Activated CD8-positive, alpha-beta T cell treated with anti-CD3 and anti-CD28 coated beads for 36 hours (primary cell): ENCODE measurements around the gene GORASP1. TPM values are rescaled to one million over a fixed set of nuclear protein-coding genes. Genes with fewer than 3 reads are reported as not detected.

Experiments used
- ATAC-seq: fragments of 200-7000 bp; cut with Tn5 transposase; one replicate; pipeline ENCODE4 v1.10.0; 2021; ENCODE audit warnings: mild to moderate bottlenecking, moderate library complexity
- CTCF ChIA-PET: fragments of 350-600 bp; sonication (Branson Sonifier 250); formaldehyde crosslinking; loops from one replicate; lab custom pipeline; 2021; ENCODE audit warnings: antibody characterized with exemption; lab: Charles Lee
- POLR2A ChIA-PET: fragments of 350-600 bp; sonication (Branson Sonifier 250); formaldehyde crosslinking; loops from one replicate; lab custom pipeline; 2021; ENCODE audit warnings: antibody characterized with exemption; lab: Charles Lee
- DNase-seq: peaks from one replicate; pipeline ENCODE4 v3.0.0-alpha.2; 2020
- H3K27ac Mint-ChIP-seq: one replicate; pipeline ENCODE4 v1.8.0; 2021; ENCODE audit warnings: mild to moderate bottlenecking, mixed read lengths
- H3K27me3 Mint-ChIP-seq: one replicate; pipeline ENCODE4 v1.8.0; 2021; ENCODE audit warnings: mixed read lengths
- H3K36me3 Mint-ChIP-seq: one replicate; pipeline ENCODE4 v1.8.0; 2021; ENCODE audit warnings: low read depth, mixed read lengths
- H3K4me1 Mint-ChIP-seq: one replicate; pipeline ENCODE4 v1.8.0; 2021; ENCODE audit warnings: low read depth, mixed read lengths
- H3K4me3 Mint-ChIP-seq: one replicate; pipeline ENCODE4 v1.8.0; 2021; ENCODE audit warnings: mild to moderate bottlenecking, moderate library complexity, mixed read lengths
- H3K9me3 Mint-ChIP-seq: one replicate; pipeline ENCODE4 v1.8.0; 2021; ENCODE audit warnings: mixed read lengths
- intact Hi-C: fragments of 100-400 bp; cut with micrococcal nuclease; formaldehyde crosslinking; loops from one replicate; pipeline ENCODE4 v1.10.0; 2022
- total RNA-seq, 2 experiments: library from RNA; stranded (reverse); gene quantifications; one replicate each; pipeline ENCODE4 v1.2.3, GENCODE V29; 2021
- TF ChIP-seq, protein P1 (sequence below): fragments of 200-600 bp; IDR thresholded peaks from one replicate; pipeline ENCODE4 v1.8.0; 2022; ENCODE audit warnings: antibody characterized with exemption, mild to moderate bottlenecking

The GORASP1 gene
- total RNA-seq, 2 experiments from 2014 or later = 16.2 to 18.3 TPM

DNA sequence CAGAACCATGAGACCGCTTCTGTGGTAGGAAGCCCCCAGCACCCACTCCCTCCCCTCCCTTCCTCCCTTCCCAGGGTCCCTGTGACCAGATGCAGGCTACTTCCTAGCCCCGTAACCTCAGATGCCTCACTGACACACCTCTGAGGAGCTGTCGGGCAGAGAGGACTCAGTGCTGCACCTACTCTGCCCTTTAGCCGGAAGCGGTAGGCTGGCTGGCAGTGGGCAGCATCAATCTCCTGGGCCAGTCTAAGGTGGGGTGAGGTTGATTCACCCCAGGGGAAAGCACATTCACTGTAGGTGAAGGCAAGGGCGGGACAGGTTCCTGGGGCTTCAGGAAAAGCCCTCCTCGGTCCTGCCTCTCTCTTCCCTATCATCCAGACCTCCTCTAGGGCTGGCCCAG is 26.9 kb upstream of the GORASP1 start:
- peaks cover 11% of the 10 kb centered on the region for H3K4me1 Mint-ChIP-seq
- intact Hi-C loops = no loop called here
- CTCF ChIA-PET = interaction anchor here (1.3 kb wide), 1 partner anchor 14 kb away, joined by 3 read pairs; no protein-coding TSS in a partner anchor
- POLR2A ChIA-PET = no interaction called here
- no peaks in the 10 kb centered on the region for H3K27me3 Mint-ChIP-seq
- TF ChIP-seq, protein P1, sequence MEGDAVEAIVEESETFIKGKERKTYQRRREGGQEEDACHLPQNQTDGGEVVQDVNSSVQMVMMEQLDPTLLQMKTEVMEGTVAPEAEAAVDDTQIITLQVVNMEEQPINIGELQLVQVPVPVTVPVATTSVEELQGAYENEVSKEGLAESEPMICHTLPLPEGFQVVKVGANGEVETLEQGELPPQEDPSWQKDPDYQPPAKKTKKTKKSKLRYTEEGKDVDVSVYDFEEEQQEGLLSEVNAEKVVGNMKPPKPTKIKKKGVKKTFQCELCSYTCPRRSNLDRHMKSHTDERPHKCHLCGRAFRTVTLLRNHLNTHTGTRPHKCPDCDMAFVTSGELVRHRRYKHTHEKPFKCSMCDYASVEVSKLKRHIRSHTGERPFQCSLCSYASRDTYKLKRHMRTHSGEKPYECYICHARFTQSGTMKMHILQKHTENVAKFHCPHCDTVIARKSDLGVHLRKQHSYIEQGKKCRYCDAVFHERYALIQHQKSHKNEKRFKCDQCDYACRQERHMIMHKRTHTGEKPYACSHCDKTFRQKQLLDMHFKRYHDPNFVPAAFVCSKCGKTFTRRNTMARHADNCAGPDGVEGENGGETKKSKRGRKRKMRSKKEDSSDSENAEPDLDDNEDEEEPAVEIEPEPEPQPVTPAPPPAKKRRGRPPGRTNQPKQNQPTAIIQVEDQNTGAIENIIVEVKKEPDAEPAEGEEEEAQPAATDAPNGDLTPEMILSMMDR = no peak
- H3K27ac Mint-ChIP-seq = no peak overlapping the region
- ATAC-seq (no peak), DNase-seq (no peak)
- H3K36me3 Mint-ChIP-seq = no peaks in the 10 kb centered on the region
- no peak overlapping the region for H3K4me3 Mint-ChIP-seq
- H3K9me3 Mint-ChIP-seq = no peaks in the 10 kb centered on the region

DNA sequence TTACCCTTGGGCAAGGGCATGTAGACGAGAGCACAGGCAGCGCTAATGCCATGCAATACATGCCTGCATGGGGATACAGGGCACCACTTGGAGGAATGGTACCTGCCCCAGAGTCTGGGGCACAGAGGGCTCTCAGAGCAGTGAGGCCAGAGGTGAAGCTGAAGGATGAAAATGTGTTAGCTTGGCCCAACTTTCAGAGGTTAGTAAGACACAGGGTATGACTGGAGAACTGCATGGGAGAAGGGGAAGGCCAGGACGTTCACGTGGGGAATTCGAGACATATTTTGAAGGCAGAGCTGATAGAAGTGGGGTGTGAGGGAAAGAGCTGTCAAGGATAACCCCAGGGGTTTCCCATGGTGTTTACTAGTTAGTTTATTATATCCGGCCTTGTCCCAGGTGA is 26.4 kb upstream of the GORASP1 start:
- ChIA-PET POLR2A (no interaction called here), CTCF (interaction anchor here (1.1 to 1.3 kb wide), 2 partner anchors 14 to 154 kb away, joined by 3 to 5 read pairs; no protein-coding TSS in a partner anchor)
- Mint-ChIP-seq H3K27me3 (no peaks in the 10 kb centered on the region), H3K36me3 (no peaks in the 10 kb centered on the region), H3K27ac (no peak overlapping the region), H3K4me1 (peaks cover 9% of the 10 kb centered on the region), H3K4me3 (no peak overlapping the region), H3K9me3 (no peaks in the 10 kb centered on the region)
- intact Hi-C loops = no loop called here
- ATAC-seq = no peak
- TF ChIP-seq, protein P1 = no peak
- no peak for DNase-seq

DNA sequence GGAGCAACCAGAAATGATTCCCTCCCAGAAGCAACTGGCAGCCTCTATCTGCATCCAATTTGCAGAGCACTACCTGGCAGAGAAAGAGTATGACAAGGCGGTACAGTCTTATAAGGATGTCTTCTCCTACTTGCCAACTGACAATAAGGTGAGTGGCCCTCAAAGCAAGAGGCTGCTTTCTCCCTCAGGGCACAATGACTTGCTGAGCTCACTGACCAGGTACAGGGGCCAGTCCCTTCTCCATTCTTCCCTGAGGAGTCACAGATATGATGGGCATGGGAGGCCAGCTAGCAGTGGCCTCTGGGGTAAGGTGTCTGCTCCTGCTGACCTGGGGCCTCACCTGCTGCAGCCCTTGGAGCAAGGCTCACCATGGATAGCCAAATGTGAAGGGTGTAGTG is 25.7 kb upstream of the GORASP1 start:
- Mint-ChIP-seq H3K9me3 (no peaks in the 10 kb centered on the region), H3K36me3 (no peaks in the 10 kb centered on the region), H3K27ac (no peak overlapping the region), H3K27me3 (no peaks in the 10 kb centered on the region), H3K4me3 (no peak overlapping the region), H3K4me1 (peaks cover 8% of the 10 kb centered on the region)
- ChIA-PET CTCF (interaction anchor here (0.6 to 1.1 kb wide), 2 partner anchors 155 to 284 kb away, joined by 3 to 5 read pairs; no protein-coding TSS in a partner anchor), POLR2A (interaction anchor here (0.9 kb wide), 1 partner anchor 41 kb away, joined by 3 read pairs; no protein-coding TSS in a partner anchor)
- TF ChIP-seq, protein P1 = no peak
- intact Hi-C loops = no loop called here
- no peak for DNase-seq
- ATAC-seq = no peak

DNA sequence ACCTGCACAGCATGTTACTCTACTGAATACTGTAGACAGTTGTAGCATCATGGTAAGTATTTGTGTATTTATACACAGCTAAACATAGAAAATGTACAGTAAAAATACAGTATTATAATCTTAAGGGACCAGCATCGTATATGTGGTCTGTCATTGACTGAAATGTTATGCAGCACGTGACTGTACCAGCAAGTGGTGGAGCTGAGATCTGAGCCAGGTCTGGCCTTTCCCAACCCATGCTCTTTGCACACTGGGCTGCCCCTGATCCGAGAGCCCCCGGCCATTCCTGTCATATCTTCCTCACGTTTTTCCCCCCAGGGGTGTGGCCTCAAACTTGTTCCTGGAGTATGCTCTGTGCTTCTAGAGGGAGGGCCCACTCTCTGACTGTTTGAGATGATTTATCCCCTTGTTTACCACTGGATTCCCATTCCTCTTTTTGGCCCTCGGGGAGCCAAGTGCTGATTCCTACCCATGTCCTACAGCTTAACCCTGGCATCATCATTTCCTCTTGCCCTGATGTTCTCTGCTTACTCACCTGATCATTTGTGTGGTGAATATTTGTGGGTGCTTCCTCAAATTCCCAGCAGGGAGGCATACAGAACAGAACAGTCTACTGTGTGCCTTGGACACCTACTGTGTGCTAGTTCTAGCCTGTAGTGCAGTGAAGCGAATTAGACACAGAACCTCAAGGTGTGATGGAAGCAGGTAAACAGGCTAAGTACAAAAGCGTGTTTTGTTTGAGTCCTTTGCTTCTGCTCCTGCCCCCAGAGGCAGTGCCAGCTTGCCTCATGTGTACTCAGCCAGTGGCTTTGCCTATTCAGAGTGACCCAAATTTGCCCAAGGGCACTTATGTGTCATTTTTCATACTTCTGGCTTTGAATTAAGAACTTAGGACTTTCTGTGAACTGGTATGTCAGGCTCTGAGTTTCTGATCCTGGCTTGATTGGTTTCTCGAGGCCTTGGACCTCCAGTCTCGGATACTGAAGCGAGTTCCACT is 25.0 kb upstream of the GORASP1 start:
- DNase-seq (no peak), ATAC-seq (no peak)
- H3K27ac Mint-ChIP-seq = no peak overlapping the region
- TF ChIP-seq, protein P1 = no peak
- H3K36me3 Mint-ChIP-seq = no peaks in the 10 kb centered on the region
- POLR2A ChIA-PET = interaction anchor here (0.9 kb wide), 1 partner anchor 40 kb away, joined by 3 read pairs; no protein-coding TSS in a partner anchor
- CTCF ChIA-PET = interaction anchor here (2.9 to 8.4 kb wide), 2 partner anchors 155 to 159 kb away, joined by 12 to 103 read pairs; no protein-coding TSS in a partner anchor
- no peaks in the 10 kb centered on the region for H3K27me3 Mint-ChIP-seq
- intact Hi-C loops = no loop called here
- peaks cover 15% of the 10 kb centered on the region for H3K4me1 Mint-ChIP-seq
- H3K9me3 Mint-ChIP-seq = no peaks in the 10 kb centered on the region
- no peak overlapping the region for H3K4me3 Mint-ChIP-seq
